ENCODE results near the gene AIFM3. TPM values are rescaled to one million over a fixed set of nuclear protein-coding genes. Genes with fewer than 3 reads are reported as not detected.

AIFM3 gene
- total and polyA plus RNA-seq, 2 of the 13 experiments (the other 11 are each of a cell fraction or from before 2014, with no cell fraction given) = 9.0 to 15.3 TPM

DNA sequence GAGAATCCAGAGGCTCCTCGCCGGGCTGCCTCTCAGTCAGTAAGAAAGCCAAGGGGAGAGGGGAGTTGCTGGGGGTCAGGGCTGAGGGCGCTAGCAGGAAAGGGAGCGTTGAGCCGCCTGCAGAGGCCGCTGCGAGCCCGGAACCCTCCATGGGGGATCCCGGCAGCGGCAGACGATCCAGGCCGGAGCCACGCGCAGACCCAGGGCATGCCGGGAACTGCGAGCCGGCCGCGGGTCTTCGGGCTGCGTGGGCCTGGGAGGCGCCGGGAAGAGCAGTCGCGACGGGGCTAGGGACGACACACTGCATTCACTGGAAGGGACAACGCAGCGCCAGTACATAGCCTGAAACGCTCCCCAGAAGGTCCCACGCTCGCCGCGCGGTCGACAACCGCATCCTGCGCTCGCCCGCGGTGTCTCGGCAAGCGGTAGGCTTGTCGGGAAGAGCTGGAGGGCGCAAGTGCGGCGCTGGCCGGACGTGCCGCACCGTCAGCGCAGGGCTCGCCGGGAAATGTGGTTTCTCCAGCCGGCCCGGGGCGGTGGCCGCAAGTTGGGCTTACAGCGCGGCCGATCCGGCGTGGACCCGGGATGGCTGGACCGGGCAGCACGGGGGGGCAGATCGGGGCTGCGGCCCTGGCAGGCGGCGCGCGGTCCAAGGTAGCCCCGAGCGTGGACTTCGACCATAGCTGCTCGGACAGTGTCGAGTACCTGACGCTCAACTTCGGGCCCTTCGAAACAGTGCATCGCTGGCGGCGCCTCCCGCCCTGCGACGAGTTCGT is 14.9 kb downstream of the AIFM3 start, which contains the start of gene LZTR1 (continued):
- TF ChIP-seq SALL1 (CRISPR knock-in tag; IDR thresholded peaks at IDR 0.05) = peak; percentile 94
- peak; percentile 99 for TF ChIP-seq ZFX (CRISPR knock-in tag; IDR thresholded peaks at IDR 0.05; ENCODE audit: low read depth)
- TF ChIP-seq CEBPB (IDR thresholded peaks at IDR 0.05; ENCODE audit: borderline replicate concordance, low read depth, low read length) = no peak
- peak; percentile 86 for TF ChIP-seq ELF1 (CRISPR knock-in tag; IDR thresholded peaks at IDR 0.05)
- peak; percentile 36; the same call in 1 of the 2 replicates for TF ChIP-seq NCOA2 (CRISPR knock-in tag; IDR thresholded peaks at IDR 0.05)
- TF ChIP-seq, protein P1, sequence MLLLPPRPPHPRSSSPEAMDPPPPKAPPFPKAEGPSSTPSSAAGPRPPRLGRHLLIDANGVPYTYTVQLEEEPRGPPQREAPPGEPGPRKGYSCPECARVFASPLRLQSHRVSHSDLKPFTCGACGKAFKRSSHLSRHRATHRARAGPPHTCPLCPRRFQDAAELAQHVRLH (CRISPR knock-in tag; IDR thresholded peaks at IDR 0.05; ENCODE audit: borderline replicate concordance, low read depth) = peak; percentile 57; the same call in 1 of the 2 replicates
- TF ChIP-seq, protein P2, sequence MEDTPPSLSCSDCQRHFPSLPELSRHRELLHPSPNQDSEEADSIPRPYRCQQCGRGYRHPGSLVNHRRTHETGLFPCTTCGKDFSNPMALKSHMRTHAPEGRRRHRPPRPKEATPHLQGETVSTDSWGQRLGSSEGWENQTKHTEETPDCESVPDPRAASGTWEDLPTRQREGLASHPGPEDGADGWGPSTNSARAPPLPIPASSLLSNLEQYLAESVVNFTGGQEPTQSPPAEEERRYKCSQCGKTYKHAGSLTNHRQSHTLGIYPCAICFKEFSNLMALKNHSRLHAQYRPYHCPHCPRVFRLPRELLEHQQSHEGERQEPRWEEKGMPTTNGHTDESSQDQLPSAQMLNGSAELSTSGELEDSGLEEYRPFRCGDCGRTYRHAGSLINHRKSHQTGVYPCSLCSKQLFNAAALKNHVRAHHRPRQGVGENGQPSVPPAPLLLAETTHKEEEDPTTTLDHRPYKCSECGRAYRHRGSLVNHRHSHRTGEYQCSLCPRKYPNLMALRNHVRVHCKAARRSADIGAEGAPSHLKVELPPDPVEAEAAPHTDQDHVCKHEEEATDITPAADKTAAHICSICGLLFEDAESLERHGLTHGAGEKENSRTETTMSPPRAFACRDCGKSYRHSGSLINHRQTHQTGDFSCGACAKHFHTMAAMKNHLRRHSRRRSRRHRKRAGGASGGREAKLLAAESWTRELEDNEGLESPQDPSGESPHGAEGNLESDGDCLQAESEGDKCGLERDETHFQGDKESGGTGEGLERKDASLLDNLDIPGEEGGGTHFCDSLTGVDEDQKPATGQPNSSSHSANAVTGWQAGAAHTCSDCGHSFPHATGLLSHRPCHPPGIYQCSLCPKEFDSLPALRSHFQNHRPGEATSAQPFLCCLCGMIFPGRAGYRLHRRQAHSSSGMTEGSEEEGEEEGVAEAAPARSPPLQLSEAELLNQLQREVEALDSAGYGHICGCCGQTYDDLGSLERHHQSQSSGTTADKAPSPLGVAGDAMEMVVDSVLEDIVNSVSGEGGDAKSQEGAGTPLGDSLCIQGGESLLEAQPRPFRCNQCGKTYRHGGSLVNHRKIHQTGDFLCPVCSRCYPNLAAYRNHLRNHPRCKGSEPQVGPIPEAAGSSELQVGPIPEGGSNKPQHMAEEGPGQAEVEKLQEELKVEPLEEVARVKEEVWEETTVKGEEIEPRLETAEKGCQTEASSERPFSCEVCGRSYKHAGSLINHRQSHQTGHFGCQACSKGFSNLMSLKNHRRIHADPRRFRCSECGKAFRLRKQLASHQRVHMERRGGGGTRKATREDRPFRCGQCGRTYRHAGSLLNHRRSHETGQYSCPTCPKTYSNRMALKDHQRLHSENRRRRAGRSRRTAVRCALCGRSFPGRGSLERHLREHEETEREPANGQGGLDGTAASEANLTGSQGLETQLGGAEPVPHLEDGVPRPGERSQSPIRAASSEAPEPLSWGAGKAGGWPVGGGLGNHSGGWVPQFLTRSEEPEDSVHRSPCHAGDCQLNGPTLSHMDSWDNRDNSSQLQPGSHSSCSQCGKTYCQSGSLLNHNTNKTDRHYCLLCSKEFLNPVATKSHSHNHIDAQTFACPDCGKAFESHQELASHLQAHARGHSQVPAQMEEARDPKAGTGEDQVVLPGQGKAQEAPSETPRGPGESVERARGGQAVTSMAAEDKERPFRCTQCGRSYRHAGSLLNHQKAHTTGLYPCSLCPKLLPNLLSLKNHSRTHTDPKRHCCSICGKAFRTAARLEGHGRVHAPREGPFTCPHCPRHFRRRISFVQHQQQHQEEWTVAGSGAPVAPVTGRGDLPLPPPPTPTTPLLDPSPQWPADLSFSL (CRISPR knock-in tag; IDR thresholded peaks at IDR 0.05) = no peak
- TF ChIP-seq ZNF605 (CRISPR knock-in tag; IDR thresholded peaks at IDR 0.05) = peak; percentile 93
- no peak; the same call in 1 of the 2 replicates for TF ChIP-seq ZKSCAN8 (CRISPR knock-in tag; IDR thresholded peaks at IDR 0.05; ENCODE audit: borderline replicate concordance)
- peak; percentile 87 for TF ChIP-seq MED1 (CRISPR knock-in tag; IDR thresholded peaks at IDR 0.05)
- TF ChIP-seq, protein P3, sequence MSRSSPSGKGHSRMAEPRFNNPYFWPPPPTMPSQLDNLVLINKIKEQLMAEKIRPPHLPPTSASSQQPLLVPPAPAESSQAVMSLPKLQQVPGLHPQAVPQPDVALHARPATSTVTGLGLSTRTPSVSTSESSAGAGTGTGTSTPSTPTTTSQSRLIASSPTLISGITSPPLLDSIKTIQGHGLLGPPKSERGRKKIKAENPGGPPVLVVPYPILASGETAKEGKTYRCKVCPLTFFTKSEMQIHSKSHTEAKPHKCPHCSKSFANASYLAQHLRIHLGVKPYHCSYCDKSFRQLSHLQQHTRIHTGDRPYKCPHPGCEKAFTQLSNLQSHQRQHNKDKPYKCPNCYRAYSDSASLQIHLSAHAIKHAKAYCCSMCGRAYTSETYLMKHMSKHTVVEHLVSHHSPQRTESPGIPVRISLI (CRISPR knock-in tag; IDR thresholded peaks at IDR 0.05; ENCODE audit: borderline replicate concordance) = peak; percentile 62; the same call in 1 of the 2 replicates
- peak; percentile 83 for TF ChIP-seq ZNF326 (CRISPR knock-in tag; IDR thresholded peaks at IDR 0.05; ENCODE audit: borderline replicate concordance)
- TF ChIP-seq ZNF773 (CRISPR knock-in tag; IDR thresholded peaks at IDR 0.05; ENCODE audit: borderline replicate concordance) = 0 out of 2 replicates have a peak, but pooled peaks have one; percentile 69
- TF ChIP-seq PHF20 (CRISPR knock-in tag; IDR thresholded peaks at IDR 0.05) = peak; percentile 88
- TF ChIP-seq NCOR1 (IDR thresholded peaks at IDR 0.05; ENCODE audit: borderline replicate concordance, low read length) = no peak
- TF ChIP-seq KMT2B (CRISPR knock-in tag; IDR thresholded peaks at IDR 0.05) = peak; percentile 74; the same call in 1 of the 2 replicates
- no peak for TF ChIP-seq ZNF652 (CRISPR knock-in tag; IDR thresholded peaks at IDR 0.05; ENCODE audit: borderline replicate concordance, low read depth)
- TF ChIP-seq BCL6 (CRISPR knock-in tag; IDR thresholded peaks at IDR 0.05) = peak; percentile 53; the same call in 1 of the 2 replicates
- TF ChIP-seq ZZZ3 (CRISPR knock-in tag; IDR thresholded peaks at IDR 0.05; ENCODE audit: borderline replicate concordance) = peak; percentile 77; the same call in 1 of the 2 replicates
- TF ChIP-seq TAF15 (IDR thresholded peaks at IDR 0.05; ENCODE audit: low read depth, low read length, poor library complexity, severe bottlenecking) = peak; percentile 76
- peak; percentile 96 for TF ChIP-seq AGO1 (IDR thresholded peaks at IDR 0.05; ENCODE audit: low read depth, low read length, poor library complexity, severe bottlenecking)
